ENCODE measurements around the gene RHBDD2. TPM values are rescaled to one million over a fixed set of nuclear protein-coding genes. Genes with fewer than 3 reads are reported as not detected.
"Not testable (repeated sequence)": the region's sequence is repeated elsewhere in the genome, so short reads cannot be mapped to it uniquely, and the experiment has no call there.

Gene RHBDD2
- total RNA-seq, 1 donor from 2014 or later, result 17.9 TPM

DNA sequence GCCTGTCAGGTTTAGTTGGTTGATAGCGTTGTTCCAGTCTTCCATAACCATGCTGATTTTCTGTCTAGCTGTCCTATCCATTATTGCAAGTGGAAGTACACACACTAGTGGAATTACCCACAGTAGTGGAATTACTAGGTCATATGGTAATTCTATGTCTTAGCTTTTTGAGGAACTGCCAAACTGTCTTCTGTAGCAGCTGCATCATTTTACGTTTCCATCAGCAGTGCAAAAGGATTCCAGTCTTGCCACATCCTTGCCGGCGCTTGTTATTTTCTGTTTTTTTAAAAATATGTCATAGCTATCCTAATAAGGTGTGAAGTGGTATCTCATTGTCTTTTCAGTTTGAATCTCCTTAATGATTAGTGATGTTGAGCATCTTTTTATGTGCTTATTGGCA lies 17.2 kb upstream of the RHBDD2 start:
- ATAC-seq, result peak; percentile 84

DNA sequence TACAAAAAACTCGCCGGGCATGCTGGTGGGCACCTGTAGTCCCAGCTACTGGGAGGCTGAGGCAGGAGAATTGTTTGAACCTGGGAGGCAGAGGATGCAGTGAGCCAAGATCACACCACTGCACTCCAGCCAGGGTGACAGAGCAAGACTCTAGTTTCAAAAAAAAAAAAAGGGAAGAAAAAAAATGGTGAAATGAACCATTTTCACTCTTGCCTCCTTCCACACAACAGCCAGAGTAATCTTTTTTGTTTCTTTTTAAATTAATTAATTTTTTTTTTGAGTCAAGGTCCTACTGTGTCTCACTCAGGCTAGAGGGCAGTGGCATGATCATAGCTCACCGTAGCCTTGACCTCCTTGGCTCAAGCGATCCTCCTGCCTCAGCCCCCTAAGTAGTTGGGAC lies 14.6 kb upstream of the RHBDD2 start:
- DNase-seq; ATAC-seq; intact Hi-C loops (cut with micrococcal nuclease): not testable (repeated sequence)

More for the DNA sequence above, 17.2 kb upstream of the RHBDD2 start:
- intact Hi-C loops (cut with micrococcal nuclease), result no loop called here
- DNase-seq, result no peak

DNA sequence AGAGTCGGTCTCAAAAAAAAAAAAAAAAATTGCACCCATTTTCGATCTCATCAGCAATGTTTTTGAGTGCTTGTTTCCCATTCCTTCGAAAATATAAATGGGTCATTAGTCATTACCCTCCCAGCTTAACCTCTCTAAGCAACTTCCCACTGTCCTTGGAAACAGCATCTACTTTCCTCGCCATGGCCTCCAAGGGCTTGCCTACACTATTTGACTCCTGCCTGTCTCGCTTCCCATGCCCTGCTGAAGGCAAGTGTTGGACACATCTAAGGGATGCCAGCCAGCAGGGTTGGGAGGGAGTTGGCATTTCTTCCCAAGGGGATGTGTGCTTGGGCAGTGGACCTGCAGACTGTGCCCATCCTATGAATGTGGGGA lies 12.7 kb upstream of the RHBDD2 start:
- ATAC-seq (peak; percentile 25), DNase-seq (no peak)
- intact Hi-C loops (cut with micrococcal nuclease), result no loop called here

DNA sequence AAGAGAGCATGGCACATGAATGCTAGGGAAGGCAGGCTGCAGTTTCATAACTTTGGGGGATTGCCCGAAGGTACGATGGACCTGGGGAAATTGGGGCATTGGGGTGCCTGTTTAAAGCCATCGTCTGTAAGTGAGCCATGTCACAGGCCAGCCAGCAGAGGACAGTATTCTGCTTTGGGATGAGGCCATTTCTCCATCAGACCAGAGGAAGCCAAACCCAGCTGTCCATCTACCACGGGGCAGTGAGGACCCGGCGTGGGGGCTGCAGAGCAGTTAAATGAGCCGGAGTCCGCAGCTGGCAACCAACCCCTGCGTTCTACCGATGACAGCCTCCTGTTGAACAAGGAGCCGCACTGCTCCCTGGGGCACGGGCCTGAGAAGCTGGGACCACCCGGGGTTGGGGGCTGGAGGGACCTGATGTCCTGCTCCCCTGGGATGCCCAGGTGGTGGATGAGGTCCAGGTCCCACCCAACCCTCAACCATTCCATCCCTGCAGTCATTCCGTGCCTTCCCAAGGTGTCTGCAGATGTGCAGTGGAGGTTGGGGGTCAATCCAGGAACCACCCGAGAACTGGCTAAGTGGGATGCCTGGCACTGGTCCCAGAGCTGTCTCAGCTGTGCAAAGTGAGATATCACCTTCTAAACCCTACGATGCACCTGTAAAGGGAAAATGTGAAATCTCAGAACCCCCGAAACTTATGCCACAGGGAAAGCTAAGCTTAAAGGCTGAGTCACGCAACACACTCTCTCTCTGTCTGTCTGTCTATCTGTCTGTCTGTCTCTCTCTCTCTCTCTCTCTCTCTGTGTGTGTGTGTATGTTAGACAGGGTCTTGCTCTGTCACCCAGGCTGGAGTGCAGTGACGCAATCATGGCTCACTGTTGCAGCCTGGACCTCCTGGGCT lies 12.1 kb upstream of the RHBDD2 start:
- ATAC-seq (peak; percentile 88), DNase-seq (peak; percentile 55)
- intact Hi-C loops (cut with micrococcal nuclease), result no loop called here

DNA sequence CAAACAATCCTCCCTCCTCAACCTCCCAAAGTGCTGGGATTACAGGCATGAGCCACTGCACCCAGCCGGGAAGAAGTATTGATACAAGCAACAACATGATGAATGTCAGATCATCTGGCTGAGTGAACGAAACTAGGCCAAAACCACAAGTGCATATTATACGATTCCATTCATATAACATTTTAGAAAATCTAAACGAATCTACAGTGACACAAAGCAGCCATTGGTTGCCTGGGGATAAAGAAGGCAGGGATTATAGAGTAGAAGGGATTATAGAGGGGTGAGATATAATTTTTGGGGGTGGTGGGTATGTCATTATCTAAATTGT lies 11.5 kb upstream of the RHBDD2 start:
- DNase-seq (no peak), ATAC-seq (no peak)
- intact Hi-C loops (cut with micrococcal nuclease), result no loop called here

DNA sequence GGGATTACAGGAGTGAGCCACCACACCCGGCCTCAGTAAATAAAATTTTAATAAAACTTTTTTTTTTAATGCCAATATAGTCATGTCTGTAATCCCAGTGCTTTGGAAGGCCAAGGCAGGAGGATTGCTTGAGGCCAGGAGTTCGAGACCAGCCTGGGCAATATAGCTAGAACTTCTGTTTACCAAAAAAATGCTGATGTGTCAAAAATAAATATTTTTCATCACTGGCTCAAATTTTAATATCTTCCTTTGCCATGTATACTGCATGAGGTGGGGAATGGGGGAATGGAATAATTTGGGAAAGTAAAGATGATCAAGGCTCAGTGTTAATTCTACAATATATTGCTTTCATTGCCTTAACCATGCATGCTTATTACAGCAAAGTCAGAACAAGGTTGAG lies 10.7 kb upstream of the RHBDD2 start:
- intact Hi-C loops (cut with micrococcal nuclease), result no loop called here

DNA sequence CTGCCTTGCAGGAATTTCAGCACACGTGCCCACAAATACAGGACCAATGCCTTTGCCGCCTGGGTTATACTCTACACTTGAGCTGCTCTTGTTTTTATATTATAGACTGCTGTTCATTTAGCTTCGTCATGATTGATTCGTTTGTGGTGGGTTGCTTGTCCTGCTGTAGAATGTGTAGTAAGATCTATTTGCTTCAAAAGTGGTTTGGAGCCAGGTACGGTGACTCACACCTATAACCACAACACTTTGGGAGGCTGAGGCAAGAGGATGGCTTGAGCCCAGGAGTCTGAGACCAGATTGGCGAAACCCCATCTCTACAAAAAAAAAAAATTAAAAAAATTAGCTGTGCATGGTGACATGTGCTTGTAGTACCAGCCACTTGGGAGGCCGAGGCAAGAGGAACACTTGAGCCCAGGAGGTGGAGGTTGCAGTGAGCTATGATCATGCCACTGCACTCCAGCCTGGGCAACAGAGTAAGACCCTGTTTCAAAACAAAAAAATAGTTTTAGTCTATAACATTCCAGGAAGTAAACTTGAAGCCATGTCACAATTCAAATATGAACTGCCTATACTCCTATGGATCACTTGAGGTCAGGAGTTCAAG lies 9.0 kb upstream of the RHBDD2 start:
- intact Hi-C loops (cut with micrococcal nuclease), result loop anchor here (5.0 kb wide), 1 partner anchor 152 kb away; no protein-coding TSS in a partner anchor

More for the DNA sequence above, 10.7 kb upstream of the RHBDD2 start:
- no peak for DNase-seq
- no peak for ATAC-seq

DNA sequence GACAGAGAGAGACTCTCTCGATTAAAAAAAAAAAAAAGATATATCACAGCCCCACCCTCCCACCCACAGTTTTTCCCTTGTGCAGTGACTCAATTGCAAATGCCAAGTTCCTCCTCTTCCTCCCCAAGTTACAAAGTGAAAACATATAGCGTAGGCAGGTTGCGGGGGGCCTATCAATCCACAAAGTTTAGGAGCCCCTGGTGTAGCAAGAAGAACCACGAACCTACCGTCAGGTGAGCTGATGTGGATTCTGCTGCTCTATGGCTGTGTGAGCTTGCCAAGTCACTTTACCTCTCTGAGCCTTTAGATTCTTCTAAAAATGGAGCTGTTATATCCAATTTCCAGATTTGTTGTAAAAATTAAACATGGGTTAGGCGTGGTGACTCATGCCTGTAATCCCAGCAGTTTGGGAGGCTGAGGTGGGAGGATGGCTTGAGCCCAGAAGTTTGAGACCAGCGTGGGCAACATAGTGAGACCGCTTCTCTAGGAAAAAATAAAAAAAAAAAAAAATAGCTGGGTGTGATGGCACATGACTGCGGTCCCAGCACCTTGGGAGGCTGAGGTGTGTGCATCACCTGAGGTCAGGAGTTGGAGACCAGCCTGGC lies 8.2 kb upstream of the RHBDD2 start:
- DNase-seq (no peak), ATAC-seq (no peak)
- intact Hi-C loops (cut with micrococcal nuclease), result loop anchor here (5.0 kb wide), 1 partner anchor 152 kb away; no protein-coding TSS in a partner anchor

More for the DNA sequence above, 9.0 kb upstream of the RHBDD2 start:
- DNase-seq, result no peak
- no peak for ATAC-seq

DNA sequence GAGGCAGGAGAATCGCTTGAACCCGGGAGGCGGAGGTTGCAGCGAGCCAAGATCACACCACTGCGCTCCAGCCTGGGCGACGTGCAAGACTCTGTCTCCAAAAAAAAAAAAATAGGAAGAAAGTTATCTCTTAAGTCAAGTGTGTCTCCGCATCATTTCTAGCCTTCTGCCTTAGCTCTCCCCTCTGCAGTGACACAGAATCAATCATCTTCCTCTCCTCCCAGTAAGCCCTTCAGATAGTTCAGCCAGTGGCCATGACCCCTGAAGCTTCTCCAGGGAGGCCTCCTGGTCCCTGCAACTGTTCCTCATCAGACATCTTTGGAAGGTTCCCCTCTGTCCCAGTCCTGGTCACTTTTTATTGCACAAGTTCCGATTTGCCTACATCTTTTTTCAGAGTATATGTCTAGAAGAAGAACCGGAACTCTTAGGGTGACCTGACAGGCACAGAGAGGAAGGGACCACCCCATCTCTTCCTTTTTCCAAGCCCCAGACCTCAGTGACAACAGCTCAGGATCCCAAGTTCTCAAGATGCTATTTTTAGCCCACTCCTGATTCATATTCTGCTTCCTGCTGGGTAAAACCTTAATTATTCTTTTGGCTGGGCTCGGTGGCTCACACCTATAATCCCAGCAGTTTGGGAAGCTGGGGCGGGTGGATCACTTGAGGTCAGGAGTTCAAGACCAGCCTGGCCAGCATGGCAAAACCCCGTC lies 6.6 kb upstream of the RHBDD2 start:
- ATAC-seq (peak; percentile 76), DNase-seq (no peak)
- intact Hi-C loops (cut with micrococcal nuclease), result loop anchor here (5.0 kb wide), 1 partner anchor 150 kb away; no protein-coding TSS in a partner anchor

DNA sequence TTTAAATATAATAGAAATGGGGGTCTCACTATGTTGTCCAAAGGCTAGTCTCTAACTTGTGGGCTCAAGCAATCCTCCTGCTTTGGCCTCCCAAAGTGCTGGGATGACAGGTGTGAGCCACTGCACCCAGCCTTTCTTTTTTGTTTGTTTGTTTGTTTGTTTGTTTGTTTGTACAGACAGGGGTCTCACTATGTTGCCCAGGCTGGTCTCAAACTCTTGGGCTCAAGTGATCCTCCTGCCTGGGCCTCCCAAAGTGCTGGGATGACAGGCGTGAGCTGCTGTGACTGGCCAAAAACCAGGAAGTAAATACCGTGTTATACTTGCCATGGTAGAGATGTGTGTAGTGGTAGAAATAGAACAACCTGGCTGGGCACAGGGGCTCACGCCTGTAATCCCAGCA lies 4.7 kb upstream of the RHBDD2 start:
- DNase-seq, ATAC-seq: not testable (repeated sequence)
- intact Hi-C loops (cut with micrococcal nuclease), result loop anchor here (5.0 kb wide), 1 partner anchor 148 kb away; no protein-coding TSS in a partner anchor

DNA sequence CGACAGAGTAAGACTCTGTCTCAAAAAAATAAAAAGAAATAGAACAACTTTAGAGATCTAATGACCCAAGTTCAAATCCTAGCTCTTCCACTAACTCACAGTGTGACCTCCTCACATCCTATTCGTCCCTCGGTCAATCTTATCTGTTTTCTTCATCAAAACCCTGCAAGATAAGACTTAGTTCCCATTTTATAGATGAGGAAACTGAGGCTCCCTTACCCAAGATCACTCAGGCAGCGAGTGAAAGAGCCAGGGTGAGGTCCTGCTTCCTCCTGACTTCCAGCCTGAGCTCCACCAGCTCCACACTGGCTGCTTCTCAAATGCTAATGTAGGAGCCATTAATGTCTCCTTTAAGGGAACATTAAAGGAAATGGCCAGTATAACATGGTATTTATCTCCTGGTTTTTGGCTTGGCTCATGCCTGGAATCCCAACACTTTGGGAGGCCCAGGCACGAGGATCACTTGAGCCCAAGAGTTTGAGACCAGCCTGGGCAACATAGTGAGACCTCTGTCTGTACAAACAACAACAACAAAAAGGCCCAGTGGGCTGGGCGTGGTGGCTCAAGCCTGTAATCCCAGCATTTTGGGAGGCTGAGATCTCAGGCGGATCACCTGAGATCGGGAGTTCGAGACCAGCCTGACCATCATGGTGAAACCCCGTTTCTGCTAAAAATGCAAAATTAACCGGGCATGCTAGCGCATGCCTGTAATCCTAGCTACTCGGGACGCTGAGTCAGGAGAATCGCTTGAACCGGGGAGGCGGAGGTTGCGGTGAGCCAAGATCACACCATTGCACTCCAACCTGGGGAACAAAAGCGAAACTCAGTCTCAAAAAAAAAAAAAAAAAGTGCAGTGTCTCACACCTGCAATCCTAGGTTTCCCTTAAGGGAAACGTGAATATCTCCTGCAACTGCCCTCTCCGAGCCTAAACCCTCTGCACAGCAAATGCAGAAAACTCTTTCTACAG lies 3.4 kb upstream of the RHBDD2 start:
- DNase-seq (no peak), ATAC-seq (no peak)
- intact Hi-C loops (cut with micrococcal nuclease), result loop anchor here (5.0 kb wide), 1 partner anchor 37 kb away; no protein-coding TSS in a partner anchor

DNA sequence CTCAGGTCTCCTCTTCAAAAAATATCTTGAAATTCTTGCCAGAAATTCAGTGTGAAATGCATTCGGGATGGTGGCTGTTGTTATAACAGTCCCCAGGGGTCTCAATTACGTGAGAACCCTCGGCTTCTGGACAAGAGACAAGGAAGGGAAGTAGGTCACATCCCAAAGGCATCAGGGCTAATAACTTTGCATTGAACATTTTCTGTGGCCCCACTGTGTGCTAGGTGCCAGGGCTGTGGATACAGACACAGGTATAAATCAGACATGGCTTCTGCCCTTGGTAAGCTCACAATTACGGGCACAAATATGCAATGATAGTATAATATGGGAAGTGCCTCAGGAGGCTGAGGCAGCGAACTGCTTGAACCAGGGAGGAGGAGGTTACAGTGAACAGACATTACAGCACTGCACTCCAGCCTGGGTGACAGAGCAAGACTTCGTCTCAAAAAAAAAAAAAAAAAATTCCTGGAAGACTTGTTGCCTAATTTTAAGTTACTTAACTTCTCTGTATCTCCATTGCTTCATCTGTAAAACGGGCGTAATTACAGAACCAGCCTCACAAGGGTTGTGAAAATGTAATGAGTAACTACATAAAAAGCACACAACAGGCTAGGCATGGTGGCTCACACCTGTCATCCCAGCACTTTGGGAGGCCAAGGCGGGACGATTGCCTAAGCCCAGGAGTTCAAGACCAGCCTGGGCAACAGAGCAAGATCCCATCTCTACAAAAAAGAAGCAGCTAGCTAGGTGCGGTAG lies 2.5 kb upstream of the RHBDD2 start:
- intact Hi-C loops (cut with micrococcal nuclease), result loop anchor here (5.0 kb wide), 1 partner anchor 36 kb away; no protein-coding TSS in a partner anchor
- DNase-seq, result no peak

DNA sequence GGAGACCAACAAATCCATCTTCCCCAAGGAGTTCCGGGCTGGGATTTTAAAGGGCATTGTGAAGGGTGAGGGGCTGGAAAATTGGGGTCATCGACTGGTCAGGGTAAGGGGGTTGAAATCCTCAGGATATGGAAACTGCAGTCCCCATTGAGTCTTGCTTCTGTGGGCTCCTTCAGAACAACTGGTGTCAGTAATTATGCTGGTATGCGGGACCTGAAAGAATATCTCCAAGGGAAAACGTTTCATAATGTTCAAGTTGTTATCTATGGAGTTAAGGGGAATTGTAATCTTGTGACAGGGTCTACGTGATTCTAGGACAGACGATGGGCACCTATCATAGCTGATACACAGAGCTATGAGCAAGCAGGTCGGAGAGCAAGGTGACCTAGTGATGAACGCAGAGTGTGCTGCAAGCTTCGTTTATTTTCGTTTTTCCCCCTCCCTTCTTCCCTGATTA lies 494 bp upstream of the RHBDD2 start:
- intact Hi-C loops (cut with micrococcal nuclease), result loop anchor here (5.0 kb wide), 1 partner anchor 34 kb away; no protein-coding TSS in a partner anchor
- DNase-seq, result no peak
- no peak for ATAC-seq

More for the DNA sequence above, 2.5 kb upstream of the RHBDD2 start:
- ATAC-seq, result no peak

DNA sequence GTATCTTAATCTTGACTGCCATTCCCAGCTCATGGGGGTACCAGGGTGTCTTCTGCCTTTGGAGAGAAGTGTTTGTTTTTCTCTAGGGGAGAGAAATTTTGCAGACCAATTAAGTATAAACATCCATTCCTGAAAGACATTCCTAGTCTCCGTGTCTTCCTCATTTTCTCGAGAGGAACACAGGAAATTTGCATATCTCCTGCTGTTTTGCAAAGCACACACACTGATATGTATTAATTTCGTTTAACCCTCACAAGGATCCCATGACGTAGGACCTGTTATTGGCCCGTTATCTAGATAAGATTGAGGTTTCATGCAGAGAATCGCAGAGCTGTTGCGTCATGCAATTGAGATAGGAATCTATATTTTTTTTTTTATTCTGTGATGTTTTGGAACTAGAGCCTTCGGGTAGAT lies 944 bp downstream of the RHBDD2 start:
- intact Hi-C loops (cut with micrococcal nuclease), result loop anchor here (5.0 kb wide), 1 partner anchor 33 kb away; no protein-coding TSS in a partner anchor
- DNase-seq (no peak), ATAC-seq (no peak)

DNA sequence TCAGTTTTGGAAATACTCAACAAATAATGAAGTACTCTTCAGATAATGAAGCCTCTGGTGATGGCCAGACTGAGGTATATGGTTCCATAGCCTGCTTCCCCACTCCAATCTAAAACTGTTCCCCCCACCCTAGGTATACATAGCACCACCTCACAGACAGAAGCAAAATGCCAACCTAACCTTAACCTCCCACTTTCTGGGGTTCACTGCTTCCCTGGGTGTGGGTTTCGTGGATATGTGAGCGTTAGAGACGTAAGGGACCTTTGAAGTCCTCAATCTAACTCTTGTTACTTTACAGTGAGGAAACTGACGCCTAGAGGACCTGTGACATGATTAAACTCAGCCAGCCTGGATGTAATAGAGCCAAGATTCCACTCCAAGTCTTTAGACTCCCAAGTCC lies 1.4 kb downstream of the RHBDD2 start:
- intact Hi-C loops (cut with micrococcal nuclease), result no loop called here
- no peak for ATAC-seq
- no peak for DNase-seq

DNA sequence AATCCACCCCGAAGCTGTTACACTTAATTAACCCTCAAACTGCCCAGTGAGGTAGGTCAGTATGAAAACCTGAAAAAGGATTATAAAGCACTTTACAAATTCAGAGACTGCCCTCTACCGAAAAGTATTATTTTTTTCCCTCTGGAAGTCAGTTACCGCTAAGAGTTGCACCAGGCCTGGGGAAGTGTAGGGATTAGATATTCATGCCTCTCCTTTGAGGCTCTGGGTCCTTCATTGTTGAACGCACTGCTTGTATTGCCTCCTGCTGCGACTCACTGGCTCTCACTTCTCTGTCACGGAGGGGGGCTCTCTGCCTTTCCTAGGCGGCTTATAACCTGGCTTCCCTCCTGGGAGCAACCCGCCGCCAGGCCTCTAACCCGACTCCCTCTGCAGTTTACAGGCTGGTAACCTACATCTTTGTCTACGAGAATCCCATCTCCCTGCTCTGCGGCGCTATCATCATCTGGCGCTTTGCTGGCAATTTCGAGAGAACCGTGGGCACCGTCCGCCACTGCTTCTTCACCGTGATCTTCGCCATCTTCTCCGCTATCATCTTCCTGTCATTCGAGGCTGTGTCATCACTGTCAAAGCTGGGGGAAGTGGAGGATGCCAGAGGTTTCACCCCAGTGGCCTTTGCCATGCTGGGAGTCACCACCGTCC lies 2.7 kb downstream of the RHBDD2 start:
- DNase-seq, result no peak
- ATAC-seq, result no peak
- intact Hi-C loops (cut with micrococcal nuclease), result no loop called here
